ENCODE measurements around the gene NBAS.

GRCh38 chr2:15533860-15534480, 27.2 kb downstream of the NBAS start:
- TF ChIP-seq CTCF (IDR thresholded peaks at IDR 0.05; ENCODE audit: insufficient read depth, low read length, poor library complexity, severe bottlenecking) (no peak), EZH2phosphoT487 (conservative IDR thresholded peaks at IDR 0.05; ENCODE audit: low read length) (no peak)

All from SU-DHL-6 (cell line).